HG03571 (cell line): Measurements from ENCODE around the gene TREX2.

Experiments
- ATAC-seq: cut with Tn5 transposase; IDR thresholded peaks from one replicate; pipeline ENCODE4 v1.9.1; 2021; ENCODE audit not compliant: unreplicated experiment

Gene TREX2

DNA sequence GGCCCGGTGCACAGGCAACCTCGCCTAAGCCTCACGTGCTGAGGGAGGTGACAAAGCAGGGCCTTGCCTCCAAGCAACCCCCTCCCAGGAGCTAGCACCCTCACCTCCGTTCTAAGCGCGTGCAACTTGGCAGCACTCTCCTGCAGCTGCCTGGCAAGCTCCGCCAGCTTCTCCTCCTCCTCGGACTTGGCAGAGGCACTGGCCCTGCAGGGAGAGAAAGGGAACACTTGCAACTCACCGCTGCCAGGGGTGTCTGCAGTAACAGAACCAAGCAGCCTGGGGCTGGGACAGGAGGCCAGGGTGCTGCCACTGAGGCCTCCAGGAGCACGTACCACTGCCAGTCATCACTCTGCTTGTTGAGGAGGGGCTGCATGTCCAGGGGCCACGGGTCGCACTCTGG lies 10.3 kb upstream of the TREX2 start:
- no peak for ATAC-seq

DNA sequence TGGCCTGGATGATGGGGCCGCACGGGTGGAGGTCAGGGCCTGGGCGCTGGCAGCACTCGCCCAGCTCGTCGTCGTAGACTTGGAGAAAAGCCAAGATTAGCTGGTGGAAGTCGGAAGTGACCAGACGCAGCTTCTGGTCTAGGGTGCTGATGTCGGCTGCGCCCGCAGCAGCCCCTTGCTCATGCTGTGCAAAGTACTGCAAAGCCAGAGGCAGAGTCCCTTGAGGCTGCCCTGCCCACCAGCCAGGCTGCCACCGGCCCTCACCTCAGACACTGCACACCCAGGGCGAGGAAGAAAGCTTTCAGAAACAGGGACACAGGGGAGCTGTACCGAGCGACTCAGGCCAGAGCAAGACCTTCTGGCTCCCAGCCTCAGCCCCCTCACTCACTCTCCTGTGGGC lies 9.7 kb upstream of the TREX2 start:
- ATAC-seq, result no peak

DNA sequence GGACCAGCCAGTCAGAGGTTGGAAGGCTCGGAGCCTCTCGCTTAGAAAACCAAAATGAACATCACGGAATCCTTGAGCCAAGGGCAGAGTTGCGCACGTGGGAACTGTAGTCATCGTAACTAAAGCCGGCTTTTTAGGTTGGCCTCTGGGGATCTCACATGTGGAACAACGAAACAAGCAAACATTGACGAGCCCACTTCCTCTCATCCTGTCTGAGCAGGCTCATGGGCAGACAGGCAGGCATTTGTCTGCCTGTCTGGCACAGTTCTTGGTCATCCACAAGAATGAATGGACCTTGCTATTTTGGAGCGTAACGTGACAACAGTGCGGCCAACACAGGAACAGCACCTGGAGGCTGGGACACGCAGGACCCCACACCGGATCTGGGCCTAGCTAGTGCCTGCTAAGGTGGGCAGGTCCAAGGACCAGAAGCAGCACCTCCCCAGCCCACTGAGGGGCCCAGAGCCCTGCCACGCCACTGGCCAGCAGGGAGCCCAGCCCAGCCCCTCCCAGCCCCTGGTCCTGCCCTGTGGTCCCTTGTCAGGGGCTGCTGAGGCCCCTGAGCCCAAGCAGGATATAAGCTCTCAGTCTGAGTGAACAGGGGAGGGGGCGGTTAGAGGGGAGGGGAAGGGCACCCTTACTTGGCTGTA lies 9.2 kb upstream of the TREX2 start:
- ATAC-seq, result no peak

DNA sequence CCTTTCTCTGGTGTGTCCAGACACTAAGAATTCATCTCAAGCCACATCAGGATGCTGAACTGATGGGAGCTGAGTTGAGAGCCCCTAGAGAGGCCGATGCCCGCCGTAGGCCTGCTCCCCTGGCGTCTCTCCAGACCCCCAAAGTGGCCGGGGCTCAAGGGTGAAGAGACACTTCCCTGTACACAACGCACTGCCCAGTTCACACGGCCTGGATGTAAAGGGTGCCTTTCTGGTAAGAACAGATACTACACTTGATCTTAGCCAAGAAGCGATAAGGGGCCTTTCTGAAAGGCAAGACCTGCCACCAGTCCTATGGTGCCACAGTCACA lies 5.1 kb upstream of the TREX2 start:
- ATAC-seq, result no peak

DNA sequence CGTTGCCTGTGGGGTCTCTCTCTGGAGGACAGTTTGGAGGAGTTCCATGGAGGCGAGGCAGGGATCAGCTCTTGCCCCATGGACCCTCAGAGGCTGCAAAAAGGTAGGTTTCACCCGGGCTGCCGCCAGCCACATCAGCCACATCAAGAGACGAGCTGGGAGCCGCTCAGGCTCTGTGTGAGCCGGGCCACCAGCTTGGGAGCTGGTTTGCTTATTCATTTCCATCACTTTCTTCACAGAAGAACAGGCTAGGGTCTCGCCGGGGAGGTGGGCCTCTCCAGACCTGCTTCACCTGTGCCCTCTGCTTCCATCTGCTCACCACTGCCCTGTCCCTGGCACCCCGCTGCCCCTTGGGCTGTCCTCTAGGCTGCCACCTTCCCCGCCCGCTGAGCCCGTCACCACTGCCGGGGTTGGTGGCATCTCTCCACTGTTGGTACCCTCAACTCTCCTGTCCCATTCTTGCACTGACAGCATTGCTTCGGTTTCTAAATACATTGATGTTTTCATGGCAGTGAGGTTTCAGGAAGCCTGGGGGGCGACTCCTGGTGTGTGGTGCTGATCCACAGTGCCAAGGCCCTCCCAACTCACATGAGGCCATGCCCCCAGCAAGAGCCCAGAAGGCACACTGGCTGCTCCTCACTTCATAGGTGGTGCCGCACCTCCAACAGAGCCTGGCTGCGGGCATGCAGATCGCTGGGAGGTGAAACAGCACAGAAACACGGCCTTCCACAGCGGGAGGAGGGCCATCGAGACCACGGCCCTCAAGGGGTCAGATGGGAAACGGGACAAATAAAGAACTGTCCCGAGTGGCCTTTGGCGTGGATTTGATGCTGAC lies 4.5 kb upstream of the TREX2 start:
- no peak for ATAC-seq

DNA sequence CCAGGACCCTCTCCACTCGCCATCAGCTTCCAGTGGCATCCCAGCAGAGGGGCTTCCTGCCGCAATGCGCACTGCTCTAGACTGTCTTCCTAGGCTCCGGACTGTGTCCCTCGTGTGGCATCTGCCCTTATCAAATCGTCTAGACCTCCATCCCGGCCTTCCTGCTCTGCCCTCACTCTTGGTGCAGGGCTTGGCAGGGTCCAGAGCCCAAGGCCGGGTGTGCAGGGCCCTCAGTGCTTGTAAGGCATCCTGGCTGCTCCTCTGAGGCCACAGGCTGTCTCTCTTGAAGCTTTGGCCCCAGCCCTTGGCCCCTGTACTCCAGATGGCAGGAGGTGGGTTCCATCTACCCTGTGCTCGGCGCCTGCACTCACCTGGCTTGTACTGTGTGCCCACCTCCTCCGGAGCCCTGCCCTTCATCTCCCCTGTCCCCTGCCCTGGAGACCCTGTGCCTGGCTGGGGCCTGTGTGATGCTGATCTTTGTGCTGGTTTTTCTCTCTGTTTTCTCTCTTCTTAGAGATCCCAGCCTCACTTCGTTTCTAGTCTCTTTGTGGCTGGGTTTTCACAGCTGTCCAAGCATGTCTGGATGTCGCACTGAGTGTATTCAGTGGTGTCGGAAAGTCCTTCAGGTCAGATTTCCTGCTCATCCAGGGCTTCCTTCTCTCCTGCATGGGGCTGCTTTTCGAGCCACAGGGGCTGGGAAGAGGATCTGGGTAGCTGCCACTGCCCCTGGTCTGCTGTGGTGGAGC lies 3.7 kb upstream of the TREX2 start:
- no peak for ATAC-seq

DNA sequence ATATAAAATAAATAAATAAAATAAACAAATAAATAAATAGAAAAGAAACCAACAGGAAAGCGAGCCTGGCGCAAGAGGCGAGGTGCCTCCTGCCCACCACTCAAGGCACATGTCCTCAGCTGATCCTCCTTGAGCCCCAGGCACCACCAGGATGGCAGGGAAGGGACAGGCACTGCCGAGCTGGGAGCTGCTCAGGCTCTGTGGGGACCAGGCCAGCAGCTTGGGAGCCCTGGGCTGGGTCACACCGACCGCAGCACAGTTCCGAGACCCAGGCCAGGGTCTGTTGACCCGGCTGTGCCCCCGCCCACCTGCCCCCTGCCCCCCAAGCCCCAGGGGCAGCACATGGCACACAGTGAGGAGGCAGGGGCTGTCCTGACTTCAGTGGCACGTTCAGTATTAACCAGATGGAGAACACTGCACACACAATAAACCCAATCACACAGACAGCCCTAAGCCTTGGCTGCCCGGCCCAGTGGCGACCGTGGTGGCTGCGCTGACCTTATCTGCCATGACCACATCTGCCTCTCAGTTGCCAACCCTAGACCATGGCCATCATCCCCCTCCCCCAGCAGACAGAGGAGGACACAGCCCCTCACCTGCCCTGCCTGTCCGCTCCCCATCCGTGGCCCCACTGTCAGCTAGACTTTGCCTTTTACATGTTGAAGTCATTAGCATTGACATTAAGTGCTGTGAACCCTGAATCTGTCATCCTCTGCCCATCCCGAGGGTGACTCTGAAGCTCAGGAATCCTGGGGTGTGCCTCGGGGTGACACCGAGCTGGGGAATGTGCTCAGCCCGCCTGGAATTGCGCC lies 2.9 kb upstream of the TREX2 start:
- ATAC-seq, result no peak

DNA sequence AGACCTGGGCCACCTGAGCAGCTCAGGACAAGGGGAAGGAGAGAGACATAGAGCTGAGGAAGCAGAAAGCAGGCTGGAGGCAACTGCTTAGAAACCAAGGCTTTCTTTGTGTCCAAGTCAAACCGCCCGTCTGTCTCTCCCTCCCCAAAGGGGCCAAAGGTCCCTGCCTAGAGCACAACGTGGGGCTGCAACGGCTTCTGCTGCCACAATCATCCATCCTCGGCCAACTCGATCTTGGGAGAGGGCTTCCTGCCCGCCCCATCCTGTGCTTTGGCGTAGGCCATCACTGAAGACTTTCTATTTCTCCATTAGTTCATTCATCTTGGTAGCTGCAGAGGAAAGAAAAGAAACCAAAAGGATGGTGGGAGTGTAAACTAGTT lies 1.7 kb upstream of the TREX2 start:
- no peak for ATAC-seq

DNA sequence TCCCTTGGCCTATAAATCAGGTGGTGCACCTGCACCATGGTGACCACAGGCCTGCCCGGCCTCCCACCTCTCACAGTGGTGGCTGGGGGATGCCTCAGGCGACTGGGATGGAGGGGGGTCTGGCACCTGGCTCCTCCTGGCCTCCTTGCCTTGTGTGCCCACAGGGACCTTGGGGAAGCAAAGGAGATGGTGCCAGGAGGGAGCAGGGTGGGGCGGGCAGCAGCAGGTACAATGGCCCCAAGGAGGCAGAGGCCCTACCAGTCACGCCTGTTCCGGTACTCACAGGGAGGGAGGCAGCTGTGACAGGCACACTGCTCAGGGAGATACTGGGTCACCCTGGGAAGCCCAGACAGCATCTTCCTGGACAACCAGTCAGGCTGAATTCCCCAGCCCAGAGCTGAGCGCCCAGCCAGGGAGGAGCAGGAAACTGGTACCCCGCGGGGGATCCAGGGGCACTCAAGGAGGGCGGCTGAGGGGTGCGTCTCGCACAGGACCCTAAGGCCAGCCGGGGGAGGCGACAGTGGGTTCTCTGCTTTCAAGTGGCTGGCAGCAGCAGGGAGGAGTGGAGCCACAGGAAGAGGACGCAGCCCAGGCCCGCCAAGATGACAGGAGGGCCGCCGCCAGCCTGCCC lies 1.2 kb upstream of the TREX2 start:
- no peak for ATAC-seq

DNA sequence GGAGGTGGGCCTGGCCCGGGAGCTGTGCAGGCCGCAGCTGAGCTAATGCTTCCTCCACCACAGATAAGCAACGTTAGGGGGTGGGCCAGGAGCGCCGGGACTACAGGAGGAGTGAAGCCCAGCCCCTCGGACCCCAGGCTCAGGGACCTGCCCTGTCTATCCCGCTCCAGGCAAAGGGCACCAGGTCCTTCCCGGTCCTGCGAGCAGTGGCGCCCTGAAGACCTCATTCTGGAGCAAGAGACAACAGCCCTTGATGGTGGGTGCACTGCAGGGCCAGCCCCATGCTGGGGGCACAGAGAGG lies 730 bp upstream of the TREX2 start:
- no peak for ATAC-seq

DNA sequence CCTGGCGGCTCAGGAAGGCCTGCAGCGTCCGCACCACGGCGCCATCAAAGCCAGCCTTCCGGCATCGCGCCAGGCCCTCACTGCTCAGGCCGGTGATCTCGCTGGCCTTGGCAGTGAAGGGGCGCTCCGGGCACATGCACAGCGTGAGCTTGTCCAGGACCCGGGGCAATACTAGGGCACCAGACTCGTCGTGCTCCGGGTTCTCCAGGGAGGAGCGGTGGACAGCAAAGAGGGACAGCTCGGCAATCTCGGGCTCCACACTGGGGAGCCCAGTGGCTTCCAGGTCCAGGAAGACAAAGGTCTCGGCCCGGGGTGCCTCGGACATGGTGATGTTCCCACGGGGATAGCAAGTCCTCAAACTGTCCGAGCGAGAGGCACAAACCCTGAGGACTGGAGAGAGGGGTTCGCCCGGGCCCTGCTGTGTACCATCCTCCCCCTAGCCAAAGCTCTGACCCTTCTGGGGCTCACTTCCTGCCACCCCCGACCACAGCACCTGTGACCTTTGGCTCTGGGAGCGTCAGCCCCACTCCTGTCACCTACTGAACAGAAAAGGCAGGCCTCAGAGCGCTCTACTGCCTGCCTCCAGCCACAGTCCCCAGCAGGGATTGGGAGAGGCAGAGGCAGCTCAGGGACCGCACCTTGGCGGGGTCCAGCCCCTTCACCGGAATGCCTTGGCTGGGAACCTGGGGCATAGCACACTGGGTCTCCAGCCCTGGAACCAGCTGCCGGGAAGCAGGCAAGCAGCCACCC lies 575 bp downstream of the TREX2 start:
- ATAC-seq, result no peak

DNA sequence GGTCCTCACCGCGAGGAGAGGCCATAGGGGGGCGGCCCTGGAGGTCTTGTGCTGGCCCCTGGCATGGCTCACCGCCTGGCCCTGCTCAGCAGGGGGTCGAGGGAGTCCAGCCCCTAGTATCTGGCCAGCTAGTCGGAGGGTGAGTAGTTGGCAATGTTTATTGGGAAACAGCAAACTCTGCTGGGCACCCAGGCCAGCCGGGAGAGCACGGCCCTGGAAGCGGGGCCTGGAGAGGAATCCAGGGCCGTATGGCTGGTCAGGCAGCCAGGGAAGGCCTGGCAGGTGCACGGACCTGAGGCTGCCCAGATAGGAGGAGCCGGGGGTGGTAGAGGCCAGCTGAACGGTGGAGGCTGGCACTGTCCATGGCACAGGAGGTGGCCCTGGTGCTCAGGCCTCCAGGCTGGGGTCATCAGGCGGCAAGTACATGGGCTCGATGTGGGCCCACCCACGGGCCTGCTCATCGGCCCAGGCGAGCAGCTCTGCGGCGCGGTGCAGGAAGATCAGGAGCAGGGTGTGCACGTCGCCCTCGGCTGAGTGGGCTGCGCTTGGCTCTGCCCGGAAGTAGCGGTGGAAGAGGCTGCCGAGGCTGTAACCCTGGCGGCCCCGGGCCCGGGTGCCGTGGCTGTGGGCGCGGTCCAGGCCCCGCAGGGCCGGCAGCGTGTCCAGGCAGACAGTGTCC lies 1.4 kb downstream of the TREX2 start:
- ATAC-seq, result no peak

DNA sequence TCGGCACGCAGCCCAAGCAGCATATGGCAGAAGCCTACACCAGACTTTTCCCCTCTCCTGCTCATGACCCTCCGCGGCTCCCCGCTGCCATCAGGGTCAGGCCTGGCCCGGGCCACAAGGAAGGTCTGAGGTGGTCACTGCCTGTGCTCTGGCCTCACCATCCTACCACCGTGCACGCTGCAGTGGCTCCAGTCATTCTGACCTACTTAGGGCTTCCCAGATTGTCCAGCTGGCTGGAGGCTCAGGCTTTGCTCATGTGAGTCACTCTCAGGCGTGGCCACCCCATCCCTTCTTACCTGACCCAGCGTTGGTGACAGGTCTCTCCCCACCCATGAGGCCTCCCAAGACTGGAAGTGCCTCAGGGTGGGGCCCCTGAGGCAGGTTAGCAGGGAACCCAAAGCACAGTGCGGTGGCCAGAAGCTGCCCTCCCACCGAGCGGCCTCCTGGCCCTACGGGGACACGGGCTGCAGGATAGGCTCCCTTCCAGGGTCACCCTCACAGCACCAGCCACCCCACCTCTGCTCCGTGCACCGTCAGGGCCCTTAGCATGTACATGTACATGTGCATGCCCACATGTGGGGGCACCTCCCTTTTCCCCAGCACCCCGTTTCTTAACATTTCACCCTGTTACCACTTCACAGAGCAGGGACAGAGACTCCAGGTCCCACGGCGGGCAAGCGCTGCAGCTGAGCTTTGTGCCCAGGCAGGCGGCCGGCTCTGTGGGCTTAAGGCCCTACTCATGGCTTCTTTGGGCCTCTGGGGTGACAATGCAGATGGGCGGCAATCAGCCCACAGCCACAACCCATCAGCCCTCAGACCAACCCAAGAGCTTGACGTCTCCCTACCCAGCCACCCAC lies 2.2 kb downstream of the TREX2 start:
- no peak for ATAC-seq

DNA sequence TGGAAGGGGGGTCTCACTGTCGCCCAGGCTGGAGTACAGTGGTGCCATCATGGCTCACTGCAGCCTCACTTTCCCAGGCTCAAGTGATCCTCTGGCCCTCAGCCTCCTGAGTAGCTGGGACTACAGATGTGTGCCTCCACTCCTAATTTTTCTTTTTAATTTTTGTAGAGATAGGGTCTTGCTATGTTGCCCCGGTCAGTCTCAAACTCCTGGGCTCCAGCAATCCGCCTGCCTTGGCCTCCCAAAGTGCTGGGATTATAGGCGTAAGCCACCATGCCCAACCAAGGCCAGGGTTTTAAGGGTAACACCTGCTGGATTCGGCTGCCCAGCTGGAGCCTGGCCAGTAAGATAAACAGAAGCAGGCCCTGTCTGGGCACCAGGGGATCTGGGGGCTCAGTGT lies 3.4 kb downstream of the TREX2 start:
- no peak for ATAC-seq

DNA sequence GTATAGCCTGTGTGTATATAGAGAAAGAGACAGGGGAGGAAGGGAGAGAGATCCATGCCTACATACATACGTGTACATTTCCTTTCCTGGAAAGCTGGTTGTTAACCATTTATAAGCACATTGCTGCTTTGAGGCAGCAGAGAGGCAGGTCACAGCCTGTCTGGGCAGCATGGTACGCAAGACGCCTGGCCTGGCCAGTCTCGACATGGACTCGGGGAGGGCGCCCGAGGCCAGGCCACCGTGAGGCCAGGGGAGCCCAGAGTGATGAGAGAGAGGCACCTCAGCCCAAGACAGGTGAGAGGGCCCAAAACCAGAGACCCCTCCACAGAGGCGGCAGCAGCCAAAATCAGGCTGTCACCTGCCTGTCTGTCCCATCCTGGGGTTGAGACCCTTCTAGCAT lies 3.9 kb downstream of the TREX2 start:
- ATAC-seq, result no peak

DNA sequence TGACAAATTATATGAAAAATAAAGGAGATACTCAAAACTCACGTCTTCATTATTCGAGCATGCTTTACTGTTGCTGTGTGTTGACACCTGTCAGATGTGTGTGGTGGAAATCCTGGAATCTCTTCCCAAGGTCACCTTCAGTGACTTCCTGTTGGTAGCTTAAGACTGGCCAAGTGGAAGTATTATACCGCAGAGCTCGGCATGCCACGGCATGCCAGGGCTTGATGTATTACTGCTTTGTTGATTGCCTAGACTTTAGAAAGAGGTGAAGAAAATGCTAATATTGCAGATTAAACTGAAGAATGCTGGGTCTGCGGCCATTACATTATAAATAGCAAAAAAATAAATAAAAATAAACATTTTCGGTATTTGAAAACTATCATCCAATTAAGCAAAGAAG lies 4.6 kb downstream of the TREX2 start:
- ATAC-seq, result no peak

DNA sequence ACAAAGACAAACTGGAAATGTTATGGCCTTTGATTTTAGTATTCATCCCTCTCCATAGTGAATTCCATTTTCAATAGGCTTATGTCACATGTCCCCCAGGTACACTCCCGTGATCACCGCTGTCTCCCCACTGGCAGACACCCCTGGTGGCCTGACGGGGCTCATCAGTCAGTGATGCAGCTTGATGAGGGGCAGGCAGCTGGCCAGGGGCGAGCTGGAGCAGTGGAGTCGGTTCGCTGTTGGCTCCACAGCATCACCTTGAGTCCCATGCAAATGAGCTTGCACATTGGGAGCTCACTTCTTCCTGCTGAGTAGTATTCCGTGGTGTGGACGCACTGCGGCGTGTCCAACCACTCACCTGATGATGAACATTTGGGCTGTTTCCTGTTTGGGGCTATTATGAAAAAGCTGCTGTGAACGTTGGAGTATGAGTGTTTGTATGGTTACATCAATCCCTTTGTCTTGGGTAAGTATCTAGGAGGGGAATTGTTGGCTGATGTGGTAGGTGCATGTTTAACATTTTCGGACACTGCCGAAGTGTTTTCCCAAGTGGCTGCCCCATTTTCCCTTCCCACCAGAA lies 5.2 kb downstream of the TREX2 start:
- ATAC-seq, result no peak

DNA sequence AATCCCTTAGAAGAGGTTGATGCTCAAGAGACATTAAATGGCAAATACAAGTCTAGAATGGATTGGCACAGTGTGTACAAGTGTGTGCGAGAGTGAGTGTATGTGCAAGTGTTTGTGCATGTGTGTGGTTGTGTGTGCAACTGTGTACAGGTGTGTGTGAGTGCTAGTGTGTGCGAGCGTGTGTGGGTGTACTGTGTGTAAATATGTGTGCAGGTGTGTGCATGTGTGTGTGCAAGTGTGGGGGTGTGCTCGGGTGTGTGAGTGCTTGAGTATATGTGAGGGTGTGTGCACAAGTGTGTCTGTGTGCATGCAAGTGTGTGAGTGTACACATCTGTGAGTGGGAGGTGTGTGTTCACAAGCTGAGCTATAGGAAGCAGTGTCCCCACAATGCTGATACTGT lies 5.9 kb downstream of the TREX2 start:
- ATAC-seq, result no peak

DNA sequence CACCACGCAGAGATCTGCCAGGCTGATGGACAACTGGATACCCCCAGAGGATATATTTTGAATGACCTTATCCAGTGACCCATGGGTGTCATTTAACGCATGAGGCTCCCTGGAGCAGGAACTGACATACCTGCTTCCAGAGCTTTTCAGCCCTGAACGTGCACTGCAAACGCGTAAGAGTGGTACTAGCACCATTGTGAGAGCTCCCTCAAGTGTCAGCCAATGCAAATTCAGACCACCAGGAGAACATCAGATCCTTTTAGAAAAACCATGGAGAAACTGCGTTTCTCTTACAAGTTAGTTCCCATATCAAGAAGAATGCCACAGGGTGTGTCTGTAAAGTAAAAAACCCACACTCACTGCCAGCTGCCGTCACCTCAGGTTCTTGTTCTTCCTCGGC lies 7.3 kb downstream of the TREX2 start:
- ATAC-seq, result no peak
